ENCODE results near the gene GABRR2. TPM values are rescaled to one million over a fixed set of nuclear protein-coding genes. Genes with fewer than 3 reads are reported as not detected.

Gene GABRR2
- total RNA-seq, 4 donors from 2014 or later = 0.26 to 1.7 (median 0.95) TPM; not detected in 1

DNA sequence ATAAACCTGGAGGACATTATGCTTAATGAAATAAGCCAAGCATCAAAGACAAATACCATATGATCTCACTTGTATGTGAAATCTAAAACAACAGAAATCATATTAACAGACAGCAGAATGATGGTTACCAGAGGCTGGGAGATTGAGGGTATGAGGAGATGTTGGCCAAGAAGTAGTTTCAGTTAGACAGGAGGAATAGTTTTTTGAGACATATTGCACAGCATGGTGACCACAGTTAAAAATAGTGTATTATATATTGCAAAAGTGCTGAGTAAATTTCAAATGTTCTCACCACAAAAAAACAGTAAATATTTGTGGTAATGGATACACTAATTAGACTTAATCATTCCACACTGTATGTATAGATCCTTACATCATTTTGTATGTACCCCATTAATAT is 99.7 kb downstream of the GABRR2 start:
- no peaks in the 10 kb centered on the region for H3K36me3 ChIP-seq
- no peak overlapping the region for H3K27ac ChIP-seq
- intact Hi-C loops (cut with DNase I; ENCODE audit: low total_unique reads) = no loop called here
- H3K4me1 ChIP-seq = no peaks in the 10 kb centered on the region
- DNase-seq = no peak
- no peak overlapping the region for H3K4me3 ChIP-seq
- TF ChIP-seq, protein P1, sequence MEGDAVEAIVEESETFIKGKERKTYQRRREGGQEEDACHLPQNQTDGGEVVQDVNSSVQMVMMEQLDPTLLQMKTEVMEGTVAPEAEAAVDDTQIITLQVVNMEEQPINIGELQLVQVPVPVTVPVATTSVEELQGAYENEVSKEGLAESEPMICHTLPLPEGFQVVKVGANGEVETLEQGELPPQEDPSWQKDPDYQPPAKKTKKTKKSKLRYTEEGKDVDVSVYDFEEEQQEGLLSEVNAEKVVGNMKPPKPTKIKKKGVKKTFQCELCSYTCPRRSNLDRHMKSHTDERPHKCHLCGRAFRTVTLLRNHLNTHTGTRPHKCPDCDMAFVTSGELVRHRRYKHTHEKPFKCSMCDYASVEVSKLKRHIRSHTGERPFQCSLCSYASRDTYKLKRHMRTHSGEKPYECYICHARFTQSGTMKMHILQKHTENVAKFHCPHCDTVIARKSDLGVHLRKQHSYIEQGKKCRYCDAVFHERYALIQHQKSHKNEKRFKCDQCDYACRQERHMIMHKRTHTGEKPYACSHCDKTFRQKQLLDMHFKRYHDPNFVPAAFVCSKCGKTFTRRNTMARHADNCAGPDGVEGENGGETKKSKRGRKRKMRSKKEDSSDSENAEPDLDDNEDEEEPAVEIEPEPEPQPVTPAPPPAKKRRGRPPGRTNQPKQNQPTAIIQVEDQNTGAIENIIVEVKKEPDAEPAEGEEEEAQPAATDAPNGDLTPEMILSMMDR (IDR thresholded peaks at IDR 0.05) = no peak
- TF ChIP-seq POLR2A (IDR thresholded peaks at IDR 0.05) = no peak
- no peaks in the 10 kb centered on the region for H3K27me3 ChIP-seq
- no peaks in the 10 kb centered on the region for H3K9me3 ChIP-seq

DNA sequence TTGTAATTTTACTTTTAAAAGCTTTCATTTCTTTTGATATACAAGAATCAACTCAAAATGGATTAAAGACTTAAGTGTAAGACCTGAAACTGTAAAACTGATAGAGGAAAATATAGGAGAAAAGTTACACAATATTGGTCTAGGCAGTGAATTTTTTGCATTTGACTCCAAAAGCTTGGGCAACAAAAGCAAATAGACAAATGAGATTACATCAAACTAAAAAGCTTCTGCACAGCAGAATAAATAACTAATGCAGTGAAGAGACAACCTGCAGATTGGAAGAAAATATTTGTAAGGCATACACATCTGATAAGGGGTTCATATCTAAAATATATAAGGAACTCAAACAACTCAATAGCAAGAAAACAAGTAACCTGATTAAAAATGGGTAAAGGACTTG is 100.9 kb downstream of the GABRR2 start:
- no peak for TF ChIP-seq POLR2A (IDR thresholded peaks at IDR 0.05)
- TF ChIP-seq, protein P1 (IDR thresholded peaks at IDR 0.05) = no peak
- Histone ChIP-seq H3K4me1 (no peaks in the 10 kb centered on the region), H3K4me3 (no peak overlapping the region), H3K27me3 (no peaks in the 10 kb centered on the region), H3K27ac (no peak overlapping the region), H3K36me3 (no peaks in the 10 kb centered on the region), H3K9me3 (no peaks in the 10 kb centered on the region)
- intact Hi-C loops (cut with DNase I; ENCODE audit: low total_unique reads) = no loop called here
- no peak for DNase-seq

DNA sequence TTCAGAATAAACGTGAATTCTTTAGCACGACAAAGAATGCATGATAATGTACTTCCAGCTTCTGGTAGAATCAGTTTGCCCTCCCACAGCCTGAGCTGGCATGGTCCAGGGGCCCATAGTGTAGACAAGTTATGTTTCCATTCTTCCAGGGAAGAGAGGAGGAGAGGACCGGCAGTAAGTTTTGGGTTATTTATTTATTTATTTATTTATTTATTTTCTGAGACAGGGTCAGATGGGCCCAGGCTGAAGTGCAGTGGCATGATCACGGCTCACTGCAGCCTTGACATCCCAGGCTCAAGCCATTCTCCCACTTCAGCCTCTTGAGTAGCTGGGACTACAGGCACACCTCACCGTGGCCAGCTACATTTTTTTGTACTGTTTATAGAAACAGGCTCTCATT is 102.6 kb downstream of the GABRR2 start:
- Histone ChIP-seq H3K27ac (no peak overlapping the region), H3K36me3 (no peaks in the 10 kb centered on the region), H3K9me3 (no peaks in the 10 kb centered on the region), H3K4me1 (no peaks in the 10 kb centered on the region), H3K27me3 (no peaks in the 10 kb centered on the region), H3K4me3 (no peak overlapping the region)
- intact Hi-C loops (cut with DNase I; ENCODE audit: low total_unique reads) = no loop called here
- DNase-seq = no peak
- TF ChIP-seq POLR2A (IDR thresholded peaks at IDR 0.05) = no peak
- TF ChIP-seq, protein P1 (IDR thresholded peaks at IDR 0.05) = no peak

DNA sequence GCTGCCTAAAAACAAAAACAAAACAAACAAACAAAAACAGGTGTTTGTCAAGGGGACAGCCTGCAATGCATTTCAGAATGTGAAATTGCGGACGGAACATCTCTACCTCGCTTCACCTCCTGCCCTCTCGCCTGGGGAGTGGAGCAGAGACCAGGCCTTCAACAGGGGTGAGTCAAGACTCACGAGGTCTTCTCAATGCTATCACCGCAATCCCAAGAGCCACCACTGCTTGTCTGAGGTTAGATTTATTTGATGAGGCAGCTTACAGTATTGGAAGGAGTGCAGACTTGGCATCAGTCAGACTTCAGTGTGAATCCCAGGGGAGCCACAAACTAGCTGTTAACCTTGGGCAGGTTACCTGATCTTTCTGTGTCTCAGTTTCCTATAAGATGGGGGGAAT is 105.6 kb downstream of the GABRR2 start:
- no peaks in the 10 kb centered on the region for H3K9me3 ChIP-seq
- no peak overlapping the region for H3K4me3 ChIP-seq
- intact Hi-C loops (cut with DNase I; ENCODE audit: low total_unique reads) = no loop called here
- no peak overlapping the region for H3K27ac ChIP-seq
- no peaks in the 10 kb centered on the region for H3K27me3 ChIP-seq
- no peaks in the 10 kb centered on the region for H3K4me1 ChIP-seq
- H3K36me3 ChIP-seq = no peaks in the 10 kb centered on the region
- TF ChIP-seq, protein P1 (IDR thresholded peaks at IDR 0.05) = no peak
- TF ChIP-seq POLR2A (IDR thresholded peaks at IDR 0.05) = no peak
- DNase-seq = no peak

DNA sequence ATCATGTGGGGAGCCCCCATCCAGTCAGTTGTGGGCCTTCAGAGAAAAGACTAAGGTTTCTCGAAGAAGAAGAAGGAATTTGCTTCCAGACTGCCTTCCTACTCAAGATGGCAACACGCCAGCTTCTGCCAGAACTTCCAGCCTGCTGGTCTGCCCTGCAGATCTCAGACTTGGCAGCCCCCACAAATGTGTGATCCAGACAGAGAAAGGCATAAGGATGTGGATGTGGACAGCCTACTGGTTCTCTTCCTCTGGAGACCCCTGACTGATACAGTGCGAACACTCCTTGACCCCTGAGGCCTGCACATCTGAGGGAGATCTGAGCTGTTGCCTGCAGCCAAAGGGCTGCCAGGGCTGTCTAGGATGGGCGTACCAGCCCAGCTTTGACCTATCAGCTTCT is 106.5 kb downstream of the GABRR2 start:
- Histone ChIP-seq H3K36me3 (no peaks in the 10 kb centered on the region), H3K27me3 (no peaks in the 10 kb centered on the region), H3K9me3 (no peaks in the 10 kb centered on the region), H3K4me3 (no peak overlapping the region), H3K27ac (no peak overlapping the region), H3K4me1 (no peaks in the 10 kb centered on the region)
- no peak for DNase-seq
- TF ChIP-seq POLR2A (IDR thresholded peaks at IDR 0.05) = no peak
- TF ChIP-seq, protein P1 (IDR thresholded peaks at IDR 0.05) = no peak
- intact Hi-C loops (cut with DNase I; ENCODE audit: low total_unique reads) = no loop called here

Other genes starting within 250 kb of the GABRR2 start
- 100 to 1,000 TPM; 114 to 340 (median 203) TPM for gene PNRC1, start 234.5 kb downstream of the GABRR2 start, total RNA-seq
- gene SRSF12, start 197.2 kb downstream of the GABRR2 start, total RNA-seq = 10 to 100 TPM in 1 of 4 donors, 1 to 10 TPM in 1, not detected in 2; 2.8 to 12.7 TPM
- gene PM20D2, start 169.2 kb downstream of the GABRR2 start, total RNA-seq = 10 to 100 TPM in 3 of 4 donors, 1 to 10 TPM in 1; 5.6 to 50.3 (median 16.0) TPM
- gene GABRR1, start 97.9 kb downstream of the GABRR2 start, total RNA-seq = under 1 TPM in 1 of 4 donors, not detected in 3; 0.69 TPM
- gene UBE2J1, start 37.4 kb upstream of the GABRR2 start, total RNA-seq = 10 to 100 TPM; 13.1 to 55.2 (median 41.0) TPM
- gene RRAGD, start 97.0 kb upstream of the GABRR2 start, total RNA-seq = 1 to 10 TPM in 3 of 4 donors, under 1 TPM in 1; 0.26 to 6.5 (median 3.6) TPM
- 10 to 100 TPM in 3 of 4 donors, 1 to 10 TPM in 1; 6.7 to 32.6 (median 24.5) TPM for gene ANKRD6, start 117.9 kb upstream of the GABRR2 start, total RNA-seq

Data from uterus (tissue), 4 donors.